Measurements from ENCODE around the gene C11orf16. TPM values are rescaled to one million over a fixed set of nuclear protein-coding genes. Genes with fewer than 3 reads are reported as not detected.

The C11orf16 gene
- total and polyA plus RNA-seq, 9 of the 15 experiments (the other 6 are each of a cell fraction or from before 2014, with no cell fraction given) = not detected

DNA sequence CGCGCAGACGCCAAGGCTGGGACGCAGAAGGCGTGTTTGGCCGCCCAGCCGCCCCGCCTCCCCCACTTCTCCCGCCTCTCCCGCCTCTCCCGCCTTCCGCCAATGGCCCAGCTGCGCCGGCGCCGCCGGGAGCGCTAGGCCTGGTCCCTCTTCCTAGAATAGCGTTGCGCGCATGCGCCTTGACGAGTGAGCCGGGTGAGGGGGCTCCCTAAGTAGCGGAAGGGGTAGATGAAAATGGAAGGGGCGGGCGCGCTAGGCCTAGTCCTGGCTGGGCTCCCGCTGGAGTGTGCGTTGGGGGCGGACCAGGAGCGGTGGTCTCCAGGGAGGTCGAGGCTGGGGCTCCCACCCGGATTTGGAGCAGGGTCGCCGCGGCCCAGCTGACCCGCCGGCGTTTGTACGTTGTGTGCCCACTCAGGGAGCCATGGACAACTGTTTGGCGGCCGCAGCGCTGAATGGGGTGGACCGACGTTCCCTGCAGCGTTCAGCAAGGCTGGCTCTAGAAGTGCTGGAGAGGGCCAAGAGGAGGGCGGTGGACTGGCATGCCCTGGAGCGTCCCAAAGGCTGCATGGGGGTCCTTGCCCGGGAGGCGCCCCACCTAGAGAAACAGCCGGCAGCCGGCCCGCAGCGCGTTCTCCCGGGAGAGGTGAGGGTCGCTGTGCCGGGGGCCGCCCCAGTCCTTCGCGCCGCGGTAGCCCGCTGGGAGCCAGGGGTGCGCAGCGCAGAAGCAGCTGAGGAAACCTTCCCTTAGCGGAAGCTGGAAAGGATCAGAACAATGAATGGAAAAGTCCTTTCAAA lies 21.5 kb downstream of the C11orf16 start, which contains the start of gene AKIP1 (continued):
- TF ChIP-seq HNRNPLL (IDR thresholded peaks at IDR 0.05; ENCODE audit: low read depth, low read length, poor library complexity, severe bottlenecking) = peak; percentile 94
- TF ChIP-seq MAFK (IDR thresholded peaks at IDR 0.05; ENCODE audit: low read length) = no peak
- TF ChIP-seq E2F3 (CRISPR knock-in tag; IDR thresholded peaks at IDR 0.05) = 0 out of 2 replicates have a peak, but pooled peaks have one; percentile 16
- TF ChIP-seq SMAD4 (CRISPR knock-in tag; conservative IDR thresholded peaks at IDR 0.05) = no peak
- peak in 1 of 2 experiments; percentile 74; a peak in 1 of 4 replicates for TF ChIP-seq KDM4B (IDR thresholded peaks at IDR 0.05; ENCODE audit: borderline replicate concordance in 2 of 2, low read depth in 1 of 2)
- peak; percentile 74 for TF ChIP-seq POLR2B (IDR thresholded peaks at IDR 0.05; ENCODE audit: low read depth, partially characterized antibody)
- TF ChIP-seq, protein P1, sequence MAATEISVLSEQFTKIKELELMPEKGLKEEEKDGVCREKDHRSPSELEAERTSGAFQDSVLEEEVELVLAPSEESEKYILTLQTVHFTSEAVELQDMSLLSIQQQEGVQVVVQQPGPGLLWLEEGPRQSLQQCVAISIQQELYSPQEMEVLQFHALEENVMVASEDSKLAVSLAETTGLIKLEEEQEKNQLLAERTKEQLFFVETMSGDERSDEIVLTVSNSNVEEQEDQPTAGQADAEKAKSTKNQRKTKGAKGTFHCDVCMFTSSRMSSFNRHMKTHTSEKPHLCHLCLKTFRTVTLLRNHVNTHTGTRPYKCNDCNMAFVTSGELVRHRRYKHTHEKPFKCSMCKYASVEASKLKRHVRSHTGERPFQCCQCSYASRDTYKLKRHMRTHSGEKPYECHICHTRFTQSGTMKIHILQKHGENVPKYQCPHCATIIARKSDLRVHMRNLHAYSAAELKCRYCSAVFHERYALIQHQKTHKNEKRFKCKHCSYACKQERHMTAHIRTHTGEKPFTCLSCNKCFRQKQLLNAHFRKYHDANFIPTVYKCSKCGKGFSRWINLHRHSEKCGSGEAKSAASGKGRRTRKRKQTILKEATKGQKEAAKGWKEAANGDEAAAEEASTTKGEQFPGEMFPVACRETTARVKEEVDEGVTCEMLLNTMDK (IDR thresholded peaks at IDR 0.05; ENCODE audit: borderline replicate concordance, insufficient read depth, low read depth, low read length, poor library complexity, severe bottlenecking) = peak; percentile 11
- TF ChIP-seq, protein P2, sequence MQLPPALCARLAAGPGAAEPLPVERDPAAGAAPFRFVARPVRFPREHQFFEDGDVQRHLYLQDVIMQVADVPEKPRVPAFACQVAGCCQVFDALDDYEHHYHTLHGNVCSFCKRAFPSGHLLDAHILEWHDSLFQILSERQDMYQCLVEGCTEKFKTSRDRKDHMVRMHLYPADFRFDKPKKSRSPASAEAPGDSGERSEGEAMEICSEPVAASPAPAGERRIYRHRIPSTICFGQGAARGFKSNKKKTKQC (CRISPR knock-in tag; IDR thresholded peaks at IDR 0.05) = peak; percentile 72
- TF ChIP-seq HCFC1 (IDR thresholded peaks at IDR 0.05; ENCODE audit: low read depth, low read length) = 0 out of 2 replicates have a peak, but pooled peaks have one; percentile 28
- TF ChIP-seq ZNF12 (CRISPR knock-in tag; IDR thresholded peaks at IDR 0.05) = 0 out of 2 replicates have a peak, but pooled peaks have one; percentile 28
- peak; percentile 40; the same call in 1 of the 2 replicates for TF ChIP-seq L3MBTL2 (IDR thresholded peaks at IDR 0.05)
- TF ChIP-seq HDAC6 (IDR thresholded peaks at IDR 0.05; ENCODE audit: low read depth, low read length) = no peak
- TF ChIP-seq FOXP1 (CRISPR knock-in tag; IDR thresholded peaks at IDR 0.05) = 0 out of 2 replicates have a peak, but pooled peaks have one; percentile 21
- TF ChIP-seq SIRT6 (IDR thresholded peaks at IDR 0.05; ENCODE audit: low read depth, low read length) = no peak
- TF ChIP-seq NR4A1 (CRISPR knock-in tag; IDR thresholded peaks at IDR 0.05) = 0 out of 2 replicates have a peak, but pooled peaks have one; percentile 7
- no peak for TF ChIP-seq NR4A1 (tag; IDR thresholded peaks at IDR 0.05)
- peak; percentile 68 for TF ChIP-seq ZBTB7A (IDR thresholded peaks at IDR 0.05; ENCODE audit: borderline replicate concordance, control insufficient read depth, low read depth, low read length)
- TF ChIP-seq ZNF263 (CRISPR knock-in tag; IDR thresholded peaks at IDR 0.05; ENCODE audit: borderline replicate concordance) = peak; percentile 40; the same call in 1 of the 2 replicates
- TF ChIP-seq SUPT5H (IDR thresholded peaks at IDR 0.05) = peak; percentile 78
- TF ChIP-seq RNF2 (IDR thresholded peaks at IDR 0.05) = no peak
- TF ChIP-seq, protein P3, sequence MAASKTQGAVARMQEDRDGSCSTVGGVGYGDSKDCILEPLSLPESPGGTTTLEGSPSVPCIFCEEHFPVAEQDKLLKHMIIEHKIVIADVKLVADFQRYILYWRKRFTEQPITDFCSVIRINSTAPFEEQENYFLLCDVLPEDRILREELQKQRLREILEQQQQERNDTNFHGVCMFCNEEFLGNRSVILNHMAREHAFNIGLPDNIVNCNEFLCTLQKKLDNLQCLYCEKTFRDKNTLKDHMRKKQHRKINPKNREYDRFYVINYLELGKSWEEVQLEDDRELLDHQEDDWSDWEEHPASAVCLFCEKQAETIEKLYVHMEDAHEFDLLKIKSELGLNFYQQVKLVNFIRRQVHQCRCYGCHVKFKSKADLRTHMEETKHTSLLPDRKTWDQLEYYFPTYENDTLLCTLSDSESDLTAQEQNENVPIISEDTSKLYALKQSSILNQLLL (CRISPR knock-in tag; IDR thresholded peaks at IDR 0.05; ENCODE audit: borderline replicate concordance) = no peak
- TF ChIP-seq ETV5 (CRISPR knock-in tag; IDR thresholded peaks at IDR 0.05; ENCODE audit: low read depth) = 0 out of 2 replicates have a peak, but pooled peaks have one; percentile 50
- no peak for TF ChIP-seq HNRNPUL1 (IDR thresholded peaks at IDR 0.05; ENCODE audit: low read length)

All from K562 (cell line).